Renal pelvis (tissue), 4 donors: ENCODE results near the gene LRFN5. TPM values are rescaled to one million over a fixed set of nuclear protein-coding genes. Genes with fewer than 3 reads are reported as not detected.
"Not testable (repeated sequence)": the region's sequence is repeated elsewhere in the genome, so short reads cannot be mapped to it uniquely, and the experiment has no call there.

Experiments
- DNase-seq: peaks from one replicate; pipeline ENCODE4 v3.0.0-alpha.2; 2013
- polyA plus RNA-seq, 3 donors: library from polyadenylated mRNA; unstranded; fragments of 120-200 nt; gene quantifications; one replicate each; pipeline ENCODE4 v1.2.1, GENCODE V29; 2013; ENCODE audit not compliant: insufficient read length in 3 of 3

LRFN5 gene
- polyA plus RNA-seq, 3 donors: 9.3 to 11.8 (median 10.3) TPM

DNA sequence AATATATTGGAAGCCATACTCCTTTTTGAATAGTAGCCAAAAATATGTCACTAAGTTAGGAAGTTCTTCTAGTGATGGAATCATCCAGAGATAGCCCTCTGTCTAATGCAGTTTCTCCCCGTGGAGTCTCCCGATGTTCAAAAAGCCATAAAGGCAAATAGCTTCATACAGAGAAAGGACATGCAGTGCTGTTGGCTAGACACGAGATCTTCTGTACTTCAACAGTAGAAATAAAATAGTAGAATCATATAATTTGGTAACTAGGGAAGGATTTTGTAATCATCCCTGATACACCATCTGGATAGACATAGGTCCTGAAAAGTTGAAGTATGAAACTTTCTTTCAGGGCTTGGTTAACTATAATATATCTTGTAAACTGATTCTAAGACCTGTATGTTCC lies 27.6 kb downstream of the LRFN5 start:
- DNase-seq: no peak

DNA sequence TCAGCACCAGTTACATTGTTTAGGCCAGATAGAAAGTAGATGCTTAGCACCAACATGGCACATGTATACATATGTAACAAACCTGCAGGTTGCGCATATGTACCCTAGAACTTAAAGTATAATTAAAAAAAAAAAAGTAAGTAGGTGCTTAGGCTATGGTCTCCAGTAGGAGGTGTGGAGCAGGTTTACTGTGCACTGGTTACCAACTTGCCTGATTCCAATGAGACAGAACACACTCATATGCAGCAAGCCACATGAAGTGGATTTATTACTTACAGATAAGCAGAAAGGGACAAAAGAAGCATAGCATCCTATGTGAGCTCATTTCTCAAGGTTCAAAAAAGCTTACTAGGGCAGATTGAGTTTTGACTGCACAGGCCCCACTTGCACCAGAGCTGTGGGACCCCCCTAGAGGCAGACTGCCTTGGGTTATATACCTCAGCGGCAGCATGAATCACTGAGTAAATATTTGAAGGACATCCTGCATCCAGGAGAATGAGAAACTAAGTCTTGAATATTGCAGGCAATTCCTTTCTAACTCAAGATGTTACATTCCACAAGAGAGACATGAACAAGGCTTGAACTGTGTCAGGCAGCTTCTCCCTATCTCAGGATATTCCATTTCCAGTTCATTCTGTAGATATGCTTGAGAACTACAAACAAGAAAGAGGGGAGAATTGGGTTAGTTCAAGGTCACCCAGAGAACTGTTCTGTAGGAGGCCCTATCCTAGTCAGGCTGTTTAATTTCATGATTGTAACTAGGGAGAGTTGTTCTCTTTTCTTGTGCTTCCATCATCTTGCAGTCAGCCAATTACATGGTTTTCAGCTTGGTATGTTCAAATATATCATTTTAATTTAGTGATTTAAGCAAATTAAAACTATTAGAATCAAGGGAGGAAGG lies 30.1 kb downstream of the LRFN5 start:
- DNase-seq: no peak

DNA sequence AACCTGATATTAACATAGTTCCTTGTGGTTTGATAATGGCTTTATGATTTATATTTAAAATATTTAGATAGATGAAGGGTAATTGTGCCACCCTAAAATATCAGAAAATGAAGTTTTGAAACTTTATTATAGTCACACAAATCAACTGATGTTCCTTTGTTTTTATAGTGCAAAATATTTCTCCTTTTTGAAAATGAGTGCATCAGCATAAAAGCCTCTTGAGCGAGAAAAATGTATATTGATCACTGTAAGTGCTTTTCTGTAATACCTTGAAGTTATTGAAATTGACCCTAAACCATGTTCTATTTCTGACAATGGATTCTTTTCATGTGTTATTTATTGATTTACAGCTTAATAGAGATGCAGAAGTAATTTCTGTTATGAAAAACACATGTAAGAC lies 35.0 kb downstream of the LRFN5 start:
- DNase-seq: no peak

DNA sequence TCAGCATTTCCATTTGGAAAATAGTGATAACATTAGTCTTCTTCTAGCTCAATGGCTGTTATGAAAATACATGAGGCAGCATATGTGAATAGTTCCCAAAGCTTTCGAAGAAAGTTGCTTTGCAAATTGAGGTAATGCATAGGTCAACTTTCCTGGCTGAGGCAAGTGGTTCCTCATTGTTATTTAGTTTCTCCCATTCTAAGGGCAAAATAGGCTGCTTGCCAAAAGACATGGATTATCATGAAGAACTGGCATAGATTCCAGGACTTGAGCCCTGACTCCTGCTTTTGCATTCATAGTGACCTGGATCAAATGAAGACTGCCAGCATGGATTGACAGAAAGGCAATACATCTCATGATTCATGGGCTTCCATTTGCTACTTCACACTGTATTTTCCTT lies 35.7 kb downstream of the LRFN5 start:
- DNase-seq: no peak

DNA sequence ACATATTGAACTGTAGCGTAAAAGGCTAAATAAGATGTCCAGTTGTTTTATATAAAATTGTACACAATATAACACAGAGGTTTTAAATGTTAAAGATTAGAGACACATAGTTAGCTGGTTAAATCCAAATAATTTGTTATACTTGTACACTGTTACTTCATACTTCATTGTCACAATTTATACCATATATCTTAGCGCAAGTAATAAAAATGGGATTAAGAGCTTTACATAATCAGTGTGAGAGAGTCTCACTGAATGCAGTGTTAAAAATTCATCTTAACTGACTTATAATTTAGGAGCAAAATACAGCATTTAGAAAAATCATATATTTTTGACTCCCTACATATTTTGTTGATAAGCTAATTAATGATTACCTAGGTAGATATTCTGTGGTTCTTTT lies 36.1 kb downstream of the LRFN5 start:
- DNase-seq: no peak

DNA sequence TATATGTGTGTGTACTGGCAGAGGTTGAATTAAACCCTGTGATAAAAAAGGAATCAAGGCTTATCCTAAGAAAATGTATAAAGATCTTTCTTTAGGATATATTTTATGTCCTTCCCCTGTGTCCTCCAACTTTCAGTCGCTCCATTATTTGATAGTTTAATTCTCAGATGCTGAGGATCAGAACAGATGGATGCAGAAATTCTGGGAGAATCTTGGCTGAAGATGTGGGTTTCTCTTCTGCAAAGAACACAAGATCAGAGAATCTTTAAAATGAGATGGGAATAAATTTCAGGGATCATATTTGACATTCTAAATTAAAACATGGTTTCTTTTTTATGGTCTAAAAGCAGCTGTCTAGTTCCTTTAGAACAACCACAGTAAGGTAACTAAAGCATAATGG lies 37.9 kb downstream of the LRFN5 start:
- no peak for DNase-seq

DNA sequence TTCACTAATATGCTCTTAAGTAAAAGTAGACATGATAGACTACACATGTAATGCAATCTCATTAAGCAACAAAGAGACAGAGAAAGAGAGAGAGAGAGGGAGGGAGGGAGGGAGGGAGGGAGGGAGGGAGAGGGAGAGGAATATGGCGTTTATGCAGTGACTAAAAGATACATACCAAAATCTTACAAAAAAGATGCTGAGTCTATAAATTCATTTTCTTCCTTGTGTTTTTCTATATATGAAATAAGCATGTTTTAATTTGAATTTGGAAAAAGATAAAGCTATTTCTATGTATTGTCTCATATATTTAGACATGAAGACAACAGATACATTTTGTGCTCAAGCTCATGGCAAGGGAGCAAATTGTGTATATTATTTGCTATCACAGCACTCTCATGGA lies 44.1 kb downstream of the LRFN5 start:
- no peak for DNase-seq

DNA sequence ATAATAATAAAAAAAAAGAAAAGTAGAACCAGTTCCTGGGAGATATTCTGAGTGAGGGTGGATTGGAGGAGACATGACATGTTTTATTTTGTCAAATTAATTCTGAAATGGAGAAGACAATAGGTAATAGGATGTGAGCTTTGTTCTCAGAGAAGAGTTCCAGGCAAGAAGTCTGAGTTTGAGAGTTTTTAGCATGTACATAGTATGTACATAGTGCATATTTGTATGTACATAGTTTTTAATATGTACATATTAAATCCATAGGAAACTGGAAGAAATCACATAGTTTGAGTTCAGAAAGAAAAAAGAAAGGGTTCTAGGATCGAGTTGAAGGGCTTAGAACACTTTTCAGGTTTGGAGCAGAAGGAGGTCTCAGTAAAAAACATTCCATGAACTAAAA lies 47.5 kb downstream of the LRFN5 start:
- DNase-seq: no peak

DNA sequence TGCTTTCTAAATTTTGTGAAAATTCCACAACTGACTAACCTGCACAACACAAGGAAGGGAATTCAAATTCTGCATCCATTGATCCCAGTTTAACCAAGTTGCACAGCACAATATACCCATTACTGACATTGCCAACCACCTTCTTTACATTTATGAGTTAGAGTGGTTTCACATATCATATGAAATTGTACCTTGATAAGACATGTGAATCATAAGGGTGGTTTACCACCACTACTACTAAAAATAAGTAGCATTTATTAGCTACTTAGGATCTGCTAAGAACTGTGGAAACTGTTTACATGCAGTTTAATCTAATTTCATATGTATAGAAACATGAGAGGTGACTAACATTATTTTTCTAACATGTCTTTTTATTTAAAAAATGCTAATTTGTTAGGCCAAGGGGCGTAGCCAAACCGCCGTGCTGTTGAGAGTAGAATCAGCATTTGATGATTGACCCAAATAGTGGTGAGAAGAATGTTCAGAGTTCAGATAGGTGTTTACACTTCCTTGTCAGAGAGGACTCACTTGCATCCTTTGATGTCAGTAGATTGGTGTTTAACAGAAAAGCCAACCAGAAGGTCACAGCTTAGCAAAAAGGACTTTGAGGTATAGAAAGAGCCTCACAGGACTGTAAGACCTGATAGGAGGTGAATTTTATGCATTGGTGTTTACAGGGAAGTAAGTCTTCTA lies 56.2 kb downstream of the LRFN5 start:
- DNase-seq: no peak

DNA sequence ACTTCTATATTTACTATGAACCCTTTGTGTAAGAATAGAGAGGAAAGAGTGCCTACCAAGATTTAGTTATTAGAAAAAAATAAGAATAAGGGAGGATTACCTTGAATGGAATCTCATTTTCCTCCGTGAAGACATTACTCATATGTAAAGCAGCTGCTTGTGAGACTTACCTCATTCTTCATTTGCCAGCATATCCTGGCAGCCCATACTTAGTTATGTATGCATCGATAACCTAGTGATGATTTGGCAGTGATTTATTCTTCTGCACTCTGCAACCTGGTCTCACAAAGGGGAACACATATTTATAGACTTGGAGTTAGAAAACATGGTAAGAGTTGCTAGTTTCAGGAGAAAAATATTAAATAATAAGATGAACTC lies 56.8 kb downstream of the LRFN5 start:
- DNase-seq: no peak

DNA sequence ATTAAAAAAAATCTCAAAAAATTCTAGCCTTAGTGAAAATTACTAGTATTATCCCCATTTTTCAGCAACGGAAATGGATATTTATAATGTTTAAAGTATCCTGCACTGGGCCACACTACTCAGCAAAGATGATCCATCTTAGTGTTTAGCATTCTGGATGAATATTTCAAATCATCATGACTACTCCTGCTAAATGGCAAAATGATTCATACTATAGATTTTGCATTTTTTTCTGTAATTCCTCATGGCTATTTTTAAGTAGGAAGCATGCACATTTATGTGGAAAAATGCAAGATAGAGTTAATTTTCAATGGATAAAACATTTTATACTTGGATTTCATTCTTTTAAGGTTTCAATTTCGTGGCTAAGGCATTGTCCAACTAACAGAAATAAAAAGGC lies 59.6 kb downstream of the LRFN5 start:
- no peak for DNase-seq

DNA sequence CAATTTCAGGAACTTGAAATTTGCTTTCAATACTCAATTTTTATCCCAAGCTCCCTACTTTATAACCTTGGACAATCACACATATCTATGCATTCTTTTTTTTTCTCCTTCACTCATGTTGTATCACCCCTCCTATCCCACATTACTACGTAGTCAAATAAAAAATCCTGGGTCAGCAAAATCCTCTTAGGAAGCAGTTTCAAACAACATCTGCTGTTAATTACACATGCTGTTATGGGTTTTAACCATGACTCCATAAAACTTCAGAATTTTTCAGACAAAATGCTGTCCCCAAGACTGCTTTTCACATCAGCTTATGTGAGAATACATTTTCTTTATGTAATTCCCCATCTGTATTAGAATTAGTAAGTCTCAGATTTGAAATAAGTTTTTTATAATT lies 61.7 kb downstream of the LRFN5 start:
- DNase-seq: peak; percentile 4

DNA sequence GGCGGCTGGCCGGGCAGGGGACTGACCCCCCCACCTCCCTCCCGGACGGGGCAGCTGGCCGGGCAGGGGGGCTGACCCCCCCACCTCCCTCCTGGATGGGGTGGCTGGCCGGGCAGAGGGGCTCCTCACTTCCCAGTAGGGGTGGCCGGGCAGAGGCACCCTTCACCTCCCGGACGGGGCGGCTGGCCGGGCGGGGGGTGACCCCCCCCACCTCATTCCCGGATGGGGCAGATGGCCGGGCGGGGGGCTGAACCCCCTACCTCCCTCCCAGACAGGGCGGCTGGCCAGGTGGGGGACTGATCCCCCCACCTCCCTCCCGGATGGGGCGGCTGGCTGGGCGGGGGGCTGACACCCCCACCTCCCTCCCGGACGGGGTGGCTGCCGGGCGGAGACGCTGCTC lies 66.9 kb downstream of the LRFN5 start:
- DNase-seq: not testable (repeated sequence)

DNA sequence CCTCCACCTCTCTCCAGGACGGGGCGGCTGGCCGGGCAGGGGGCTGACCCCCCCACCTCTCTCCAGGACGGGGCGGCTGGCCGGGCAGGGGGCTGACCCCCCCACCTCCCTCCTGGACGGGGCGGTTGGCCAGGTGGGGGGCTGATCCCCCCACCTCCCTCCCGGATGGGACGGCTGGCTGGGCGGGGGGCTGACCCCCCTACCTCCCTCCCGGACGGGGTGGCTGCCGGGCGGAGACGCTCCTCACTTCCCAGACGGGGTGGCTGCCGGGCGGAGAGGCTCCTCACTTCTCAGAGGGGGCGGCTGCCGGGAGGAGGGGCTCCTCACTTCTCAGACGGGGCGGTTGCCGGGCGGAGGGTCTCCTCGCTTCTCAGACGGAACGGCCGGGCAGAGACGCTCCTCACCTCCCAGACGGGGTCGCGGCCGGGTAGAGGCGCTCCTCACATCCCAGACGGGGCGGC lies 67.9 kb downstream of the LRFN5 start:
- DNase-seq: not testable (repeated sequence)

DNA sequence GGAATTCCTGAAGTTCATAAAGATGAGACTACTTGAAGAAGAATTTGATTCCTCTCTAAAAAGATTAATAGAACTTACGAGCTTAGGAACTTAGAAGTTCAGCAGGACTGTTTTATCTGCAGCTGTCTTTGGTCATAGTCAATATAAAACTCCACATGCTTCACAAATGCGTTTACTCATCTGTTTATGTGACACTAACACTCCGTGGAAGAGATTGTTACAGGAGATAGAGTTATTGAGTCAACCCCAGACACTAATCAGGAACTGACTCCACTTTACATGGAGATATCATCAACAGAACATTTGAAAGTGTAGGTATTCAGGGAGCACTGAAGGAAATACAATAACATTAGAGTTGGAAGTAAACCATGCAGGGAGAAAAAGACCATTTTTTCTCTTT lies 92.8 kb downstream of the LRFN5 start:
- no peak for DNase-seq

DNA sequence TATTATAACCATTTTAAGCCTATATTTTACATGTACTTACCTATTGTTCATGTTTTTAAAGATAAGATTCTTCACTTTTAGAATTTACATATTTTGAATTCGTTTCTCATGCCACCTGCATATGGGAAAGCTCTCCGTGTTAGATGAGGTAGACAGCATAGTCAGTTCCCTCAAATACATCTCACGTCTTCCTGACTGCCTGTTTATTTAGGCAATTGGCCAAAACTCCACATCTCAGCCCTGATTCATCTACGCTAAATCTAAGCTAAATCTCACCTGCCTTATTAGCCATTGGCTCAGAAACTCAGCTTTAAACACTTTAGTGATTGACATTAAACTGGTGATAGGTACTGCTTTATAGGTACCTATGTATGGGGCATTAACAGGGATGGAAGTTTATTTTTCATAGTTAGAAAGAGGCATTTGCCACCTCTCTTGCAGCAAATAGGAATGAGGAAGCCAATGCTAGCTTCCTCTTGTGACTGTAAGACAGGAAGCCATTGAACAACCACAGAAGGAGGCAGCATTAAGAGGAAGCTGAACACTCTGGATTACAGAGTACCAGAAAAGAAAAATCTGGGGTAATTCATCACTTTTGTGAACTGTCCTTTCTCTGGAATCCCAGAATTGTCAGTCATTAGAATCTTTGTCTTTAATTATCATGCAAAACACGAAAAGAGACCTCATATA lies 111.9 kb downstream of the LRFN5 start:
- no peak for DNase-seq

DNA sequence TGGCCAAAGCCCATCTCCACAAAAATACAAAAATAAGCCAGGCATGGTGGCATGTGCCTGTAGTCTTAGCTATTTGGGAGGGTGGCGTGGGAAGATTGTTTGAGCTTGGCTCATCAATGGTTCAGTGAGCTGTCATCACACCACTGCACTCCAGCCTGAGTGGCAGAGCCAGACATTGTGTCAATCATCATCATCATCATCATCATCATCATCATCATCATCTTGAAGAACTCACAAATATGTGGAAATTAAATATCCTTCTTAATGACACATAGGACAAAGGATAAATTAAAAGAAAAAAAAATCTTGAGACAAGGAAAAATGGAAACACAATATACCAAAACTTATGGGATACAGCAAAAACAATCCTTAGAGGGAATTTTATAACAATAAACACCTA lies 132.5 kb downstream of the LRFN5 start:
- DNase-seq: no peak

DNA sequence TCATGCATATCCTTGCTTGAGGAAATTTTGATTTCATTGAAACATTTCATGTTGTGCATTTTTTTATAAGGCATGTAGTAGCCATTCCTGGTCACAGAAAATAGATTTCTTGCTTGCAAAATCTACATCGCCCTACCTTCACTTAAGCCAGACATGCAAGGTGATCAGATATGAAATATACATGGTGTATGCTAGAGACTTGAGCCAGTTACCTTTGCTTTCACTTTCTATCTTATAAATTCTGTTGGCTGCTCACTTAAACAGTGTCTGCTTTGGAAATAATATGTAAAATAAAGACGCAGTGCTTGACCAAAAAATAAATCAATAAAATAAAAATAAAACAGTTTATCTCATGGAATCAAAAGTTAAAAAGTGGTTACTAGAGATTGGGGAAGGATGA lies 136.5 kb downstream of the LRFN5 start:
- no peak for DNase-seq

DNA sequence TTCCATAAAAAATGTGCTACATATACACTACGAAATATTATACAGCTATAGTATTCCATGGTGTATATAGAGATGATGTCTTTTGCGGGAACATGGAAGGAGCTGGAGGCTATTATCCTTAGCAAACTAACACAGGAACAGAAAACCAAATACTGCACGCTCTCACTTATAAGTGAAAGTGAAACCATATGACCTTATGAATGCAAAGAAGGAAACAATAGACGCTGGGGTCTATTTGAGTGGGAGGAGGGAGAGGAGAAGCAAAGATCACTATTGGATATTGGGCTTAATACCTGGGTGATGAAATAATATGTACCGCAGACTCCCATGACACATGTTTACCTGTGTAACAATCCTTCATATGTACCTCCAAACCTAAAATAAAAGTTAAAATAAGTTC lies 142.8 kb downstream of the LRFN5 start:
- no peak for DNase-seq

DNA sequence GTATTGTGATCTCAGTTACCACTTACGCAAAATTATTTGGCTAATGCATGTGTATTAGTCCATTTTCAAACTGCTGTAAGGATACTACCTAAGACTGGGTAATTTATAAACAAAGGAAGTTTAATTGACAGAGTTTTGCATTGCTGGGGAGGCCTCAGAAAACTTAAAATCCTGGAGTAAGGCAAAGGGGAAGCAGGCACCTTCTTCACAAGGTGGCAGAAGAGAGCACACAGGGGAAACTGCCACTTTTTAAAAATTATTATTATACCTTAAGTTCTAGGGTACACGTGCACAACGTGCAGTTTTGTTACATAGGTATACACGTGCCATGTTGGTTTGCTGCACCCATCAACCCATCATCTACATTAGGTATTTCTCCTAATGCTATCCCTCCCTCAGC lies 143.9 kb downstream of the LRFN5 start:
- DNase-seq: not testable (repeated sequence)

DNA sequence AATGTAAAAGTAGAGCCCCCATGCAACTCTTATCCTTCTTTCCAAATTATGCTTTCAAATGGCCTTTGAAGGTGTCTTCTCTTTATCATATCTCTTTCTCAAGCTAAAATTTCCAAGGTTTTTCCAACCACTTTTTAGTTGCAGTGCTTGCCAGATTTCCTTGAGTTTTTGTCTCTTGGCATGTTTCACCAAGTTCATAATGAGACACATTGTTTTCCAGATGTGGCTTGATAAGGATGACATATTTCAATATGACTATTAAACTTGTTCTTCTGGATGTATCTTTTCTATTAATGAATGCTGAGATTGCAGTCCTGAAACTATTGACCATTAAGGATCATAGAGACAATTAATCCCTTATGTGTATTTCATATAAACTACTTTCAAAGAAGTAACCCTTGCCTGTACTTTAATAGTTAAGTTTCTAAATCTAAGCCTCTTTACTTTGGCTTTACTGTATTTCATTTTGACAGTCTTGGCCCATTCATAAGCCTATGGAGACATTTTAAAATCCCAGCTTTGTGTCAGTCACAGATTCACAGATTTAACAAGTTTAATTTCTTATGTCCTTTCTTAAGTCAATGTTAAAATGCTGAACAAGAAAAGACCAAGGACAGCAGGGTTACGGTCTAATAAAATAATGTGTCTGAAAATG lies 151.5 kb downstream of the LRFN5 start:
- DNase-seq: no peak

DNA sequence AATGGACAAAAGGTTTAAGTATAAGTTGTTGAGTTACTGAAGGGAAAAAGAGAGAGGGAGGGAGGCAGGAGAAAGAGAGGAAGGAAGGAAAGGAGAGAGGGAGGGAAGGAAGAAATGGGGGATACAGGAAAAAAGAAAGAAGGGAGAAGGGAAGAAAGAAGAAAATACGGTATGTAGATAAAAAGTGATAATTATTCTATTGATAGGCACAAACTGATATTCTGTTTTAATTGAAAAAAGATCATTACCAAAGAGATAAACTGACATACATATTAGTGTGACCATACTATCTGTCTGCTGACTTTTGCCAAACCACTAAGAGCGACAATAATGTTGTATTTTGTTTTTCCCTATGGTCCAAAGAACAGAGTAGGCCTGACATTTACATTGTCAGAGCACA lies 154.5 kb downstream of the LRFN5 start:
- DNase-seq: no peak
